DND-41 (cell line): Measurements from ENCODE around the gene USP48.

ENCODE experiments used
- ATAC-seq: fragments of 200-7000 bp; cut with Tn5 transposase; 3 replicates; pipeline ENCODE4 v1.9.1; 2021; ENCODE audit warnings: low read depth; ENCODE audit not compliant: insufficient read depth
- DNase-seq: peaks from one replicate; pipeline ENCODE4 v3.0.0-alpha.2; 2020
- H2AFZ ChIP-seq: 2 replicates; pipeline ENCODE4 v1.6.0; 2012; ENCODE audit warnings: low read depth, low read length
- H3K27ac ChIP-seq: 2 replicates; pipeline ENCODE4 v1.5.1; 2012; ENCODE audit warnings: low read length, inconsistent platforms
- H3K27me3 ChIP-seq: fragments of 200-600 bp; sonication (generic); 2 replicates; pipeline ENCODE4 v1.6.0; 2012; ENCODE audit warnings: low read length, mild to moderate bottlenecking, inconsistent platforms; ENCODE audit not compliant: insufficient read depth, poor library complexity
- H3K36me3 ChIP-seq: 2 replicates; pipeline ENCODE4 v1.5.1; 2012; ENCODE audit warnings: low read length, inconsistent platforms; ENCODE audit not compliant: insufficient read depth
- H3K4me1 ChIP-seq: 2 replicates; pipeline ENCODE4 v1.5.1; 2012; ENCODE audit warnings: mild to moderate bottlenecking, low read length; ENCODE audit not compliant: insufficient read depth
- H3K4me2 ChIP-seq: 2 replicates; pipeline ENCODE4 v1.6.0; 2012; ENCODE audit warnings: mild to moderate bottlenecking, moderate library complexity, low read length, inconsistent platforms; ENCODE audit not compliant: insufficient read depth
- H3K4me3 ChIP-seq, 2 experiments: fragments of 200-600 bp in 1 of 2; shearing (Covaris generic) in 1 of 2; 2 replicates each; pipeline ENCODE4 v1.5.1; 2012 to 2016; ENCODE audit warnings: inconsistent platforms in 2 of 2, low read length in 2 of 2, mild to moderate bottlenecking in 2 of 2, low read depth in 1 of 2, moderate library complexity in 1 of 2
- H3K79me2 ChIP-seq: 2 replicates; pipeline ENCODE4 v1.6.0; 2012; ENCODE audit warnings: low read length, inconsistent platforms; ENCODE audit not compliant: insufficient read depth
- H3K9ac ChIP-seq: 2 replicates; pipeline ENCODE4 v1.6.0; 2012; ENCODE audit warnings: low read depth, mild to moderate bottlenecking, inconsistent platforms, low read length, moderate library complexity
- H3K9me3 ChIP-seq: 2 replicates; pipeline ENCODE4 v1.5.1; 2012; ENCODE audit warnings: low read length, moderate library complexity, mild to moderate bottlenecking, inconsistent platforms; ENCODE audit not compliant: insufficient read depth, severe bottlenecking
- H4K20me1 ChIP-seq: 2 replicates; pipeline ENCODE4 v1.6.0; 2012; ENCODE audit warnings: low read length; ENCODE audit not compliant: insufficient read depth
- CTCF ChIP-seq: IDR thresholded peaks from 2 replicates; pipeline ENCODE4 v1.5.1; 2012; ENCODE audit warnings: borderline replicate concordance, low read length, moderate library complexity, mild to moderate bottlenecking; ENCODE audit not compliant: poor library complexity, severe bottlenecking; ENCODE audit errors: extremely low read depth
- EZH2 ChIP-seq: IDR thresholded peaks from 3 replicates; pipeline ENCODE4 v1.6.1; 2012; ENCODE audit warnings: borderline replicate concordance, low read depth, mild to moderate bottlenecking, moderate library complexity, low read length, inconsistent platforms; ENCODE audit not compliant: severe bottlenecking

The USP48 gene

GRCh38 chr1:21814241-21814918 lies 31.4 kb upstream of the USP48 start:
- TF ChIP-seq CTCF, result no peak
- no peak for TF ChIP-seq EZH2
- DNase-seq (no peak), ATAC-seq (no peak)
- no peak overlapping the region for H3K27ac ChIP-seq
- no peaks in the 10 kb centered on the region for H3K36me3 ChIP-seq
- H3K4me1 ChIP-seq, result 0 out of 2 replicates have a peak, but pooled peaks cover 4% of the 10 kb centered on the region
- H3K4me2 ChIP-seq, result no peak overlapping the region
- H3K9me3 ChIP-seq, result no peaks in the 10 kb centered on the region
- H3K4me3 ChIP-seq, result no peak overlapping the region
- H4K20me1 ChIP-seq, result peaks cover 3% of the 10 kb centered on the region; the same call in 1 of the 2 replicates
- no peaks in the 10 kb centered on the region for H3K79me2 ChIP-seq
- no peak overlapping the region for H2AFZ ChIP-seq
- no peaks in the 10 kb centered on the region for H3K27me3 ChIP-seq
- no peak overlapping the region for H3K9ac ChIP-seq

- H3K79me2 ChIP-seq, result no peaks in the 10 kb centered on the region
- H3K36me3 ChIP-seq, result no peaks in the 10 kb centered on the region
- peaks cover 3% of the 10 kb centered on the region; the same call in 1 of the 2 replicates for H4K20me1 ChIP-seq
- TF ChIP-seq CTCF (no peak), EZH2 (no peak)
- H3K4me3 ChIP-seq, result no peak overlapping the region
- H3K9me3 ChIP-seq, result no peaks in the 10 kb centered on the region
- H3K27ac ChIP-seq, result no peak overlapping the region
- ATAC-seq, result no peak
- no peak overlapping the region for H3K4me2 ChIP-seq
- no peak overlapping the region for H3K9ac ChIP-seq
- H3K4me1 ChIP-seq, result 0 out of 2 replicates have a peak, but pooled peaks cover 3% of the 10 kb centered on the region
- no peak overlapping the region for H2AFZ ChIP-seq
- DNase-seq, result no peak
- no peaks in the 10 kb centered on the region for H3K27me3 ChIP-seq
Observed at GRCh38 chr1:21813542-21813941, 30.6 kb upstream of the USP48 start.

GRCh38 chr1:21811875-21812305 lies 28.9 kb upstream of the USP48 start, which contains the start of gene LDLRAD2:
Gene LDLRAD2, plus strand, starts transcription at chr1:21812265. Its CDS starts 187 bp downstream, at chr1:21812452.
- ATAC-seq (no peak), DNase-seq (no peak)
- no peak within 1 kb of the TSS for H3K9ac ChIP-seq

More at GRCh38 chr1:21811875-21812305, 28.9 kb upstream of the USP48 start, which contains the start of gene LDLRAD2:
- Histone ChIP-seq H3K4me2 (no peak within 1 kb of the TSS), H3K4me3 (no peak within 1 kb of the TSS), H3K9me3 (no peaks in the 10 kb centered on the region), H3K27ac (no peak within 1 kb of the TSS), H3K36me3 (no peaks in the 10 kb centered on the region), H4K20me1 (peaks cover 3% of the 10 kb centered on the region; the same call in 1 of the 2 replicates), H3K79me2 (no peaks in the 10 kb centered on the region), H3K27me3 (no peaks in the 10 kb centered on the region), H3K4me1 (no peaks in the 10 kb centered on the region), H2AFZ (no peak within 1 kb of the TSS)
- TF ChIP-seq EZH2 (no peak), CTCF (no peak)
